Kidney tubule cell (primary cell): ENCODE results near the gene ABHD1.
A peak's percentile ranks its signal among the peaks of the same experiment; 100 is the strongest.
"Not testable (repeated sequence)": the region's sequence is repeated elsewhere in the genome, so short reads cannot be mapped to it uniquely, and the experiment has no call there.

Experiments used
- DNase-seq: peaks from one replicate; pipeline ENCODE4 v3.0.0-alpha.2; 2018; ENCODE audit warnings: low spot score

Gene ABHD1

DNA sequence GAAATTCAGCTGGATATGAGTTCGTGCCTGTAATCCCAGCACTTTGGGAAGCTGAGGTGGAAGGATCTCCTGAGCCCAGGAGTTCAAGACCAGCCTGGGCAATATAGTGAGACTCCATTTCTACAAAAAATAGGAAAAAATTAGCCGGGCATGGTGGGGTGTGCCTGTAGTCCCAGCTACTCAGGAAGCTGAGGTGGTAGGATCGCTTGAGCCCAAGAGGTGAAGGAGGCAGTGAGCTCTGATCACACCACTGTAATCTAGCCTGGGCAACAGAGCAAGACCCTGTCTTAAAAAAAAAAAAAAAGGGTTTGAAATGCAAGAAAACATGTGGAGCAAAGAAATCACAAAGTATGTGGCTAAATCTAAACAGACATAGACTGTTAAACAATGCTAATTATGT lies 14.5 kb upstream of the ABHD1 start:
- no peak for DNase-seq

GRCh38 chr2:27110603-27111352 lies 12.8 kb upstream of the ABHD1 start:
- not testable (repeated sequence) for DNase-seq

- not testable (repeated sequence) for DNase-seq
Measured at GRCh38 chr2:27111392-27112078, 12.1 kb upstream of the ABHD1 start.

DNA sequence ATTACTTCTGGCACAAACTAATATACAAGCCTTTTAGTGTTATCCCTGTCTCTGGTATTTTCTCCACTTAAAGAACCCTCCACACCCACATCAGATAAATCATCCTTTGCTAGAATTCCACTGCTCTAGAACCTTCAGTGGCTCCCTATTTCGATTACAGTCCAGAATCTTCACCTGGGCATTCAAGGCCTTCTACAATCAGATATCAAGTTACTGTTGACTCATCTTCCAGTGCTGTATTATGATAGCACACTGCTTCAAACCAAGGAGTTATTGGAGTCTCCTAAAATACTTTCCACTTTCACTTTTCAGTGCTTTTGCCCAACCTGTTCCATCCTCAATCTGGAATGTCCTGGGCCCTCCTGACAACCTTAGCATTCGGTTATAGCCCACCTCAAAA lies 8.1 kb upstream of the ABHD1 start:
- DNase-seq = no peak

DNA sequence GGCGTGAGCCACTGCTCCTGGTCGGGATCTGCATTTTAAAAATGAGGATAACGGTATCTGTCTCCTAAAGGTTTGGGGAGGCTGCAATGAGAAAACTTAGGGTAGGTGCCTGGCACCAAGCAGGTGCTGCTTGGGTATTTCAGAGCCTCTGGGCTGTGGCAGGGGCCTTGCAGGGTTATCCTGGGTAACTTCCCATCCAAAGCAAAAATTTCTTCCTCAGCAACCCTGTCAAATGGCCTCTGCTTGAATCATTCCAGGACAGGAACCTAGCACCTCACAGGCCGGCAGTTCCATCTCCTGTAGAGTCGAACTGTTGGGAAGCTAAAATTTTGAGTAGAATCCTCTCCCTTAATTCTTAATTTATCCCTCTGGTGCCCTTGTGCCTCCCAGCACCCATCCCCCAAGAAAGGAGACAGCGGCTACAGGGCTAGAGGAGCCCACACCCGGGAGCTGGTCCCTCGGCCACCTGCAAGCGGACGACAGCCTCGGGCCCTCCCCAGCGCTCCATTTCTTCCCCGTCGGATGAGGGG lies 5.6 kb upstream of the ABHD1 start:
- no peak for DNase-seq

DNA sequence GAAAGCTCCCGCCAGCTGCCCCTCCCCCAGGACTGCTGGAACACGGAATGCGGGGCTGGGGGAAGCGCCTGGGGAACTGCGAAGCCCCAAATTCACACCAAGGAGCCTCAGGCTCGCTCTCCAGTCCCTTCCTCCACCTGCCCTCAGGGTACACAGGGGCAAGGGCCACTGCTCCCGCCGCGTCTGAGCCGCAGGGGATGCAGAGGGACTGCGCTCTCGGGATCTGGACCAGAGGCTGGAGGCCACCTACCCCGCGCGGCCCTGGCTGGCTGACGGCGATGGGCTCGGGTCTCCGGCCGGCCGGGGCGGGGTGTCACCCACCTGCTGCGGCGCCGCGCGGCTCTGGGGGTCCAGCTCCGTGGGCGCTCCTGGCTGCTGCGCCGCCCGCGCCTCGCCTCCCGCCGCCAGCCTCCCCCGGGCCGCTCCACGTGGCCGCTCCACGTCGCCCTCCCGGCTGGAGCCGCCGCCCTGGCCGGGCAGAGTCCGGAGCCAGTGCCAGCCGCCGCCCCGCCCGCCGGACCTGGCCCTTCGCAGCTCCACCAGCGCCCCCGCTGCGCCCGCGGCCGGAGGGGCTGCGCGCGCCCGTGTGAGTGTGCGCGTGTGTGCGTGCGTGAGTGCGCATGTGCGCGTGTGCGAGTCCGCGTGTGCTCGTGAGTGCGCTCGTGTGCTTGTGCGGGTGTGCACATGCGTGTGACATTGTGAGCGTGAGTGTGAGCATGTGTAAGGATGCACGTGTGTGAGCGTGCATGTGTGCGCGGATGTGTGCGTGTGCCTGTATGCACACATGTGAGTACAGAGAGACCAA lies 4.9 kb upstream of the ABHD1 start, which contains the start of gene CGREF1:
Gene CGREF1 (minus strand): TSS at position 604 of the 805 bp plus-strand sequence. CDS start 14,762 bp downstream, outside the sequence.
- DNase-seq = no peak

GRCh38 chr2:27119330-27119670 lies 4.3 kb upstream of the ABHD1 start:
- DNase-seq = not testable (repeated sequence)

DNA sequence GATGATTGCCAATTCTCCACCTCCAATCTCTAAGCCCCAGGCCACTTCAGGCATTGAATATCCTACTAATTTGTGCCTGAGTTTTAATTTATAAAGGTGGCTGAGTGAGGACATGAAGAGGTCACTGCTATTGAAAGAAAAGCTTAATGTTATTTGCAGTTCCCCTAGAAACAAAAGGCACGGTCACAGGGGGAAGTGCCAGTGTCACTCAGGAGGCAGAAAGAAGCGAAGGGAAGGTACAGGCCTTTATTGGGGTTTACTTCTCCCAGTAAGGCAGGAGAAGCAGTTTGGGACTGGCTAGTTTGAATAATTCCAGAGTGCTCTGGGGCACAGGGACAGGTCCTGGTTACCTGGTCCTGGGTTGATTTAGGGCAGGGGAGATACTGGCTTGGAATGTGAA lies 1.7 kb upstream of the ABHD1 start:
- DNase-seq = no peak

- no peak for DNase-seq
Measured at GRCh38 chr2:27122791-27123190, 824 bp upstream of the ABHD1 start.

- no peak for DNase-seq
Measured at GRCh38 chr2:27125104-27125503, 1.5 kb downstream of the ABHD1 start.

DNA sequence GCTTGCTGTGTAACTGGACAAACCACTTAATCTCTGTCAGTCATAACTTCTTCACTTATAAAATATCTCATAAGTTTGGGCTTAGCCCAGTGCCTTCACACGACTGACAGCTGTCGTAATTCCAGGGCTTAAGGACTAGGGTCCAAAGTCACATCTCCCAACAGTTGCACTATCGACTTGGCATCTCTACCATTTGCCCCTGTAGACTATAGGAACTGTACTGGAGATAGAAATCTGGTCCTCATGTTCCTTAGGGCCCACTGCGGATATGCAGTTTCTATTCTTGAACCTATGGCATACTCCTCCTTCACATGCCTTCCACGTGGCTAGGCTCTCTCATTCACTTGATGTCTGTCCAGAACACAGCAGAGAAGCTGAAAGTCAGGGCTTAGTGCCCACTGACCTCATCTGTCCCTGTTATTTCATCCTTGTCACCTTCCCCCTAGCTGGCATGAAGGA lies 2.7 kb downstream of the ABHD1 start:
- no peak for DNase-seq

GRCh38 chr2:27127883-27128667 lies 4.5 kb downstream of the ABHD1 start:
- no peak for DNase-seq

DNA sequence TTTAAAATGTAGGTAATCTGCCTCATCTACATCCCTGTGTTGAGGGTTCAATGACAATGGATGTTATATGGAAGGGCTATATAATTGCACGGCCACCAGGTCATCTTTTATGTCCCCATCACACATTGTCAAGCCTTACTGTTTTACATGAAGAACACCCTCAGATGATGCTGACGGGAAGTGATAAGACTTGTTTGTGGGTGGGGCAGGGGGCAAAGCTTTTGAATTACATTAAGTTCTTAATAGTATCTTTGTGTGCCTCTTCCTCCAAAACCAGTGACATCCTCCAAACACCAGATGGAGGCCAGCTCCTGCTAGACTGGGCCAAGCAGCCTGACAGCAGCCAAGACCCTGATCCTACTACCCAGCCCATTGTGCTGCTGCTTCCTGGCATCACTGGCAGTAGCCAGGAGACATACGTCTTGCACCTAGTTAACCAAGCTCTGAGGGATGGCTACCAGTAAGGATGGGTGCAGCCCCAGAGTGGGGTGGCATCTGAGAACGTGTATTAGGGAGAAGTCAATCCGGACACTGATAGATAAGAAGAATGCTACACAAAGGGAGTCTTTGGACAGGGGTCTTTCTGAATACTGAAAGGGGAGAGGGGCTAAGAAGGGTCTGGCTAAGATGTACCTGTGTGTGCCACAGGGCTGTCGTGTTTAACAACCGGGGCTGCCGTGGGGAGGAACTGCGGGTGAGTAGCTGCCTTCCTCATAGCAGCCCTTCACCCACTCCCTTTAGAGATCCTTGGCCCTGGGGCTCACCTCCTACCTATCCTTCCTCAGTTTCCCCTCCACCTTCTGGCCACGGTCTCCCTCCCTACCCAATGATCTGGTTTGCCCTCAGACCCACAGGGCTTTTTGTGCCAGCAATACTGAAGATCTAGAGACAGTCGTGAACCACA lies 5.3 kb downstream of the ABHD1 start:
- no peak for DNase-seq

GRCh38 chr2:27130396-27130795 lies 6.8 kb downstream of the ABHD1 start:
- DNase-seq = no peak

- no peak for DNase-seq
Measured at GRCh38 chr2:27131429-27131828, 7.8 kb downstream of the ABHD1 start.

DNA sequence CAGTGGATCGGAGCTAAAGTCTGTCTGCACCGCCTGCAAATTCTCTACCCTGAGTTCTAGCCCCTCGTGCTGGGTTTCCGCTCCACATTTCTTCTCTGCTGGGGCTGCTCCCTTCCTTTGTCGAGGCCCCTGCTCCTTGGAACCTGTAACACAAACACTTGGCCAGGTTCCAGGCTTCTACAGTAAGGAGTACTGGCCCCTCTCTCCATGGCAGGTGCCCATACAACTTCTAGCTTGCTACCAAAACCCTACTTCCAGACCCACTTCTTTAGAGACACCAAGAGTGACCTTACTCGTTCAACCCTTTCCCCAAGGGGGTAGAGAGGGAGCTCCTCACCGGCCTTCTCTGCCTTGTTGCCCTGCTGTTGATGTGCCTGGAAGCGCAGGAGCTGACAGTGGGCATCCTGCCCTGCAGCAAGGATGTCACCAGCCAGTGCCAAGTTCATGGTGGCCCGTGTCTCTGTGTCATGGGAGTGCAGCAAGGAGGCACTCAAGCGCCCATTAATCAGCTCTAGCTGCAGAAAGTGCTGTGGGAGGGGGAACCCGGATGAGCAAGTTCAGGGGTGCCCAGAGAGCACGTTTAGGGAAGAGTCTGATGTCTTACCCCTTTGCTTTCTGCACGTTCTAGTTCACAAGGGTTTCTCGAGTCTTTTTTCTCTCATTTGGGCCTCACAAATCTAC lies 9.7 kb downstream of the ABHD1 start:
- peak; percentile 23 for DNase-seq

GRCh38 chr2:27133905-27134780 lies 10.5 kb downstream of the ABHD1 start, which contains the start of gene PREB:
TSS of gene PREB (minus strand) at chr2:27134636. CDS start at chr2:27134421, 215 bp downstream.
- peak; percentile 95 for DNase-seq

- no peak for DNase-seq
Measured at GRCh38 chr2:27134781-27135477, 11.3 kb downstream of the ABHD1 start.
